ENCODE data around the gene ZNF213.

Gene ZNF213

GRCh38 chr16:3134338-3135125, at the start of gene ZNF213:
TSS of gene ZNF213 (plus strand) at chr16:3135029. CDS start at chr16:3137281, 2,252 bp downstream.
- DNase-seq (ENCODE audit: low read depth in 3 of 3), result peak; percentile 83 to 92 (median 87)

- DNase-seq (ENCODE audit: low read depth in 3 of 3), result no peak
Measured at GRCh38 chr16:3085868-3086595, 48.8 kb upstream of the ZNF213 start.

- no peak for DNase-seq (ENCODE audit: low read depth in 3 of 3)
Measured at GRCh38 chr16:3086596-3087242, 48.1 kb upstream of the ZNF213 start.

GRCh38 chr16:3087243-3088235, 47.3 kb upstream of the ZNF213 start:
- no peak for DNase-seq (ENCODE audit: low read depth in 3 of 3)

GRCh38 chr16:3088450-3088849, 46.4 kb upstream of the ZNF213 start:
- no peak for DNase-seq (ENCODE audit: low read depth in 3 of 3)

GRCh38 chr16:3088925-3089716, 45.7 kb upstream of the ZNF213 start:
- no peak for DNase-seq (ENCODE audit: low read depth in 3 of 3)

GRCh38 chr16:3089717-3090592, 44.9 kb upstream of the ZNF213 start:
- DNase-seq (ENCODE audit: low read depth in 3 of 3), result no peak

GRCh38 chr16:3091551-3091950, 43.3 kb upstream of the ZNF213 start:
- DNase-seq (ENCODE audit: low read depth in 3 of 3), result no peak

GRCh38 chr16:3092501-3092941, 42.3 kb upstream of the ZNF213 start:
- no peak for DNase-seq (ENCODE audit: low read depth in 3 of 3)

GRCh38 chr16:3094289-3095027, 40.4 kb upstream of the ZNF213 start:
- no peak for DNase-seq (ENCODE audit: low read depth in 3 of 3)

GRCh38 chr16:3095869-3096268, 39.0 kb upstream of the ZNF213 start:
- peak in 1 of 3 donors; percentile 49 for DNase-seq (ENCODE audit: low read depth in 3 of 3)

GRCh38 chr16:3096362-3096761, 38.5 kb upstream of the ZNF213 start:
- no peak for DNase-seq (ENCODE audit: low read depth in 3 of 3)

GRCh38 chr16:3097266-3097665, 37.6 kb upstream of the ZNF213 start:
- DNase-seq (ENCODE audit: low read depth in 3 of 3), result no peak

GRCh38 chr16:3098459-3099394, 36.1 kb upstream of the ZNF213 start, which contains the start of gene ZSCAN10:
TSS of gene ZSCAN10 (minus strand) at chr16:3099294. CDS start at chr16:3092937, 6,357 bp downstream.
- no peak for DNase-seq (ENCODE audit: low read depth in 3 of 3)

GRCh38 chr16:3099395-3099731, 35.5 kb upstream of the ZNF213 start:
- DNase-seq (ENCODE audit: low read depth in 3 of 3), result no peak

GRCh38 chr16:3099732-3100499, 34.9 kb upstream of the ZNF213 start:
- peak; percentile 90 to 99 (median 94) for DNase-seq (ENCODE audit: low read depth in 3 of 3)
